ENCODE measurements around the gene GSDMA.

DNA sequence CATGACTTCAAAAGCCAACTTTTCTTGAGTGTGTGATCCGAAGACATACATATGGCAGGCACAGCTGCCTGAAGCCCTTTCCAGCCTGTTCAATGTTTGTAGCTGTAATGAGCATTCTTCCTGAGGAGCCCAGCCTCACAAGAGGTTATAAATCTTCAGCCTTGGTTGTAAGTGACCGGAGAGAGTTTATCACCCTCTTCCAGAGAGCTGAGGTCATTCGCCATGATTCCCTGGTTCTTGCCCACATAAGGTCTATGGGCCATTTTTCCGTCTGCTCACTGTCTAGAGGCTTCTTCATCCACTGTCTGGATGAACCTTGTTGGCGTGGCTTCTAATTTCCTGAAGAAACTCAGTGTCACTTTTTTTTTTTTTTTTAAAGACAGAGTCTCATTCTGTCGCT lies 42.7 kb downstream of the GSDMA start:
- TF ChIP-seq, protein P1, sequence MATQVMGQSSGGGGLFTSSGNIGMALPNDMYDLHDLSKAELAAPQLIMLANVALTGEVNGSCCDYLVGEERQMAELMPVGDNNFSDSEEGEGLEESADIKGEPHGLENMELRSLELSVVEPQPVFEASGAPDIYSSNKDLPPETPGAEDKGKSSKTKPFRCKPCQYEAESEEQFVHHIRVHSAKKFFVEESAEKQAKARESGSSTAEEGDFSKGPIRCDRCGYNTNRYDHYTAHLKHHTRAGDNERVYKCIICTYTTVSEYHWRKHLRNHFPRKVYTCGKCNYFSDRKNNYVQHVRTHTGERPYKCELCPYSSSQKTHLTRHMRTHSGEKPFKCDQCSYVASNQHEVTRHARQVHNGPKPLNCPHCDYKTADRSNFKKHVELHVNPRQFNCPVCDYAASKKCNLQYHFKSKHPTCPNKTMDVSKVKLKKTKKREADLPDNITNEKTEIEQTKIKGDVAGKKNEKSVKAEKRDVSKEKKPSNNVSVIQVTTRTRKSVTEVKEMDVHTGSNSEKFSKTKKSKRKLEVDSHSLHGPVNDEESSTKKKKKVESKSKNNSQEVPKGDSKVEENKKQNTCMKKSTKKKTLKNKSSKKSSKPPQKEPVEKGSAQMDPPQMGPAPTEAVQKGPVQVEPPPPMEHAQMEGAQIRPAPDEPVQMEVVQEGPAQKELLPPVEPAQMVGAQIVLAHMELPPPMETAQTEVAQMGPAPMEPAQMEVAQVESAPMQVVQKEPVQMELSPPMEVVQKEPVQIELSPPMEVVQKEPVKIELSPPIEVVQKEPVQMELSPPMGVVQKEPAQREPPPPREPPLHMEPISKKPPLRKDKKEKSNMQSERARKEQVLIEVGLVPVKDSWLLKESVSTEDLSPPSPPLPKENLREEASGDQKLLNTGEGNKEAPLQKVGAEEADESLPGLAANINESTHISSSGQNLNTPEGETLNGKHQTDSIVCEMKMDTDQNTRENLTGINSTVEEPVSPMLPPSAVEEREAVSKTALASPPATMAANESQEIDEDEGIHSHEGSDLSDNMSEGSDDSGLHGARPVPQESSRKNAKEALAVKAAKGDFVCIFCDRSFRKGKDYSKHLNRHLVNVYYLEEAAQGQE (IDR thresholded peaks at IDR 0.05; ENCODE audit: borderline replicate concordance), result no peak
- TF ChIP-seq, protein P1 (CRISPR knock-in tag; IDR thresholded peaks at IDR 0.05; ENCODE audit: low read depth), result no peak
- TF ChIP-seq HDAC2 (IDR thresholded peaks at IDR 0.05) (no peak), MYNN (IDR thresholded peaks at IDR 0.05) (no peak), MYNN (CRISPR knock-in tag; IDR thresholded peaks at IDR 0.05) (no peak), ZNF324 (CRISPR knock-in tag; IDR thresholded peaks at IDR 0.05) (no peak)
- TF ChIP-seq, protein P2, sequence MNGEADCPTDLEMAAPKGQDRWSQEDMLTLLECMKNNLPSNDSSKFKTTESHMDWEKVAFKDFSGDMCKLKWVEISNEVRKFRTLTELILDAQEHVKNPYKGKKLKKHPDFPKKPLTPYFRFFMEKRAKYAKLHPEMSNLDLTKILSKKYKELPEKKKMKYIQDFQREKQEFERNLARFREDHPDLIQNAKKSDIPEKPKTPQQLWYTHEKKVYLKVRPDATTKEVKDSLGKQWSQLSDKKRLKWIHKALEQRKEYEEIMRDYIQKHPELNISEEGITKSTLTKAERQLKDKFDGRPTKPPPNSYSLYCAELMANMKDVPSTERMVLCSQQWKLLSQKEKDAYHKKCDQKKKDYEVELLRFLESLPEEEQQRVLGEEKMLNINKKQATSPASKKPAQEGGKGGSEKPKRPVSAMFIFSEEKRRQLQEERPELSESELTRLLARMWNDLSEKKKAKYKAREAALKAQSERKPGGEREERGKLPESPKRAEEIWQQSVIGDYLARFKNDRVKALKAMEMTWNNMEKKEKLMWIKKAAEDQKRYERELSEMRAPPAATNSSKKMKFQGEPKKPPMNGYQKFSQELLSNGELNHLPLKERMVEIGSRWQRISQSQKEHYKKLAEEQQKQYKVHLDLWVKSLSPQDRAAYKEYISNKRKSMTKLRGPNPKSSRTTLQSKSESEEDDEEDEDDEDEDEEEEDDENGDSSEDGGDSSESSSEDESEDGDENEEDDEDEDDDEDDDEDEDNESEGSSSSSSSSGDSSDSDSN (IDR thresholded peaks at IDR 0.05; ENCODE audit: borderline replicate concordance in 1 of 2, low read depth in 2 of 2, low read length in 2 of 2), result no peak
- TF ChIP-seq, protein P3, sequence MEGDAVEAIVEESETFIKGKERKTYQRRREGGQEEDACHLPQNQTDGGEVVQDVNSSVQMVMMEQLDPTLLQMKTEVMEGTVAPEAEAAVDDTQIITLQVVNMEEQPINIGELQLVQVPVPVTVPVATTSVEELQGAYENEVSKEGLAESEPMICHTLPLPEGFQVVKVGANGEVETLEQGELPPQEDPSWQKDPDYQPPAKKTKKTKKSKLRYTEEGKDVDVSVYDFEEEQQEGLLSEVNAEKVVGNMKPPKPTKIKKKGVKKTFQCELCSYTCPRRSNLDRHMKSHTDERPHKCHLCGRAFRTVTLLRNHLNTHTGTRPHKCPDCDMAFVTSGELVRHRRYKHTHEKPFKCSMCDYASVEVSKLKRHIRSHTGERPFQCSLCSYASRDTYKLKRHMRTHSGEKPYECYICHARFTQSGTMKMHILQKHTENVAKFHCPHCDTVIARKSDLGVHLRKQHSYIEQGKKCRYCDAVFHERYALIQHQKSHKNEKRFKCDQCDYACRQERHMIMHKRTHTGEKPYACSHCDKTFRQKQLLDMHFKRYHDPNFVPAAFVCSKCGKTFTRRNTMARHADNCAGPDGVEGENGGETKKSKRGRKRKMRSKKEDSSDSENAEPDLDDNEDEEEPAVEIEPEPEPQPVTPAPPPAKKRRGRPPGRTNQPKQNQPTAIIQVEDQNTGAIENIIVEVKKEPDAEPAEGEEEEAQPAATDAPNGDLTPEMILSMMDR (IDR thresholded peaks at IDR 0.05 in 2 of 3, conservative IDR thresholded peaks at IDR 0.05 in 1 of 3; ENCODE audit: insufficient read depth in 2 of 3, low read depth in 1 of 3, low read length in 3 of 3), result no peak

All from K562 (cell line).